NCI-H2227 (cell line): ENCODE measurements around the gene C21orf58.
"Not testable (repeated sequence)": the region's sequence is repeated elsewhere in the genome, so short reads cannot be mapped to it uniquely, and the experiment has no call there.

Experiments
- DNase-seq: peaks from one replicate; lab custom pipeline; 2025; ENCODE audit not compliant: unreplicated experiment; lab: John Stamatoyannopoulos, UW

Gene C21orf58

DNA sequence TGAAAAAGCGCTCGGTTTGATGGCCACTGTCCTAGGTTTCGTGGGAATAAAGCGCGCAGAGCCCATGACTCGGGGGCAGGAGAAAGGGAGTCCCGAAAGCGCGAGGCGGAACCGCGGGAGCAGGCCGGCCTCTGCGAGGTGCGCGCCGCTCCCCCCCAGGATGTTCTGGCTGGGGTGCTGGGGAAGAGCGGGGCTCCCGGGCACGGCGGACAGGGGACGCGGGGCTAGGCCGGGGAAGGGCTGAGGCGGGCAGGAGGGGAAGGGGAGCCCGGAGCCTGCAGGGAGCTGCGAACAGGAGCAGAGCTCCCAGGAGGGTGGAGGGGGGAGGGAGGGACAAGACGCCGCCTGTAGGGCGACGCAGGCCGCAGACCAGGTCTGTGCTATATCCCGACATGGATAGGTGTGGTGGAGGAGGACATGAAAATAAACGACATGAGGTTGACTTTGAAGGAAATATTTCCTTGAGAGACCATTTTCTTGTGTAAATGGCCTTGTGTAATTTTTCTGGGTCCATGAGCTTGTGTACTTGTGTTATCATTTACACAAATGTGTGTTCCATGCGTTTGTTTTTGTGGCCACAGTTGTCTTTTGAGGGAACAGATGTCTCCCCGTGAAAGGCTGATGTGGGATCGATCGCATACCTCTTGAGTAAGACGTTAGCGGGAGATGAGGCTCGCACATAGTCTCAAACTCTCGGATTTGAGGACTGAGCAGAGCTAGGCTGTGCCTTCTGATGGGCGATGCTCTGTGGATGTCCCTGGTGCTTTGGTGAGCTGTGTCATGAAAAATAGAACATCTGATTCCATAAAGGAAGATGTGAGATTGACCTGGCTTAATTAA is 1.6 kb upstream of the C21orf58 start:
- DNase-seq, result peak; percentile 74

DNA sequence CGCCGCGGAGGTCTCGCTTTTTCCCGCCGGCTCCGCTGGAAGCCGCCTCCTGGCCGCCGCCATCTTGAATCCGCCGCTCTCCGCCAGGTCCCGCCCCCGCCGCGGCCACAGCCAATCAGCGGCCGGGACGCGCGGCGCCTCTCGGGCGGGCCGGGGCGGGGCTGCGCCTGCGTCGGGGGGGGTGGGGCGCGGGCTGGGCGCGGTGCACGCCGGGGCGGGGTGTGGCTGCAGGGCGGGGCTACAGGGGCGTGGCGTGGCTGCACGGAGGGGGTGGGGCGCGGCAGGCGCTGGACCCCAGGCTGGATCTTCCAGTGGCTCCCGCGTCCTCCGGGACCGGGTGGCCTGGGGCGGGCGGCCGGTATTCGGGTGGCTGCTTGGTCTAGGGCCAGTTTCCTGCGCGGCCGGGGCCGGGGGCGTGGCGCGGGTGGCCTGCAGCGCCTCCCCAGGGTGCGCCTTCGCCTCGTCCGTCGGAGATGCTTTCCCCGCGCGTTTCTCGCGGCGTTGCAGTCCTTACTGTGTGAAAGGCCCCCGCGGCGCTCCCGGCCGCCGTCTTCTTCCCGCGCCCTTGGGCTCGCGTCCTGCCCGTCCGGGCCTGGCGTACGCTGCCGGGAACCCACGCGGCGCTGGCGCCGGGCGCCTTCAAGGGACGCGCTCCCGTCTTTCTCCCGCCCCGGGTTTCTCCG is 861 bp upstream of the C21orf58 start:
- peak; percentile 90 for DNase-seq

DNA sequence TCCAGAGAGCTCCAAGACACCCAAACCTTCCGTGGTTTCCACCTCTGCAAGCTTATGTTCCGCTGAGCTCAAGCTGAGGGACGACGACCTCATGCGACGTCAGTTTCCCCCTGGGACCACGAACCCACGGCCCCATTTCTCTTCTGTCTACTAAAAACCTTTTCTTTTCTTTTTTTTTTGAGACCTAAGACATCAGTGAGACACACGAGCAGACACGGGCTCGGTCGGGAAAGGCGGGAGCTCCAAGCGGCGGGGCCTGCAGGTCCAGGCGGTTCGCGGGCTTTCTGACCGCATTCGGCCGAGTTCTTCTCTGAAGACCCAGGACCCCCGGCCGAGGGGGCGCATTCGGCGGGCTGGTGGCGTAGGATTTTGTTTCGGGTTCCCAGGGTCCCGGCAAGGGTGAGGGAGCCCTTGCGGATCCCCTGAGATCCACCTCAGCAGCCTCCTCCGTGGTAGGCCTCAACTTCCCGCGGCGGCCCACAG is 402 bp downstream of the C21orf58 start:
- peak; percentile 40 for DNase-seq

DNA sequence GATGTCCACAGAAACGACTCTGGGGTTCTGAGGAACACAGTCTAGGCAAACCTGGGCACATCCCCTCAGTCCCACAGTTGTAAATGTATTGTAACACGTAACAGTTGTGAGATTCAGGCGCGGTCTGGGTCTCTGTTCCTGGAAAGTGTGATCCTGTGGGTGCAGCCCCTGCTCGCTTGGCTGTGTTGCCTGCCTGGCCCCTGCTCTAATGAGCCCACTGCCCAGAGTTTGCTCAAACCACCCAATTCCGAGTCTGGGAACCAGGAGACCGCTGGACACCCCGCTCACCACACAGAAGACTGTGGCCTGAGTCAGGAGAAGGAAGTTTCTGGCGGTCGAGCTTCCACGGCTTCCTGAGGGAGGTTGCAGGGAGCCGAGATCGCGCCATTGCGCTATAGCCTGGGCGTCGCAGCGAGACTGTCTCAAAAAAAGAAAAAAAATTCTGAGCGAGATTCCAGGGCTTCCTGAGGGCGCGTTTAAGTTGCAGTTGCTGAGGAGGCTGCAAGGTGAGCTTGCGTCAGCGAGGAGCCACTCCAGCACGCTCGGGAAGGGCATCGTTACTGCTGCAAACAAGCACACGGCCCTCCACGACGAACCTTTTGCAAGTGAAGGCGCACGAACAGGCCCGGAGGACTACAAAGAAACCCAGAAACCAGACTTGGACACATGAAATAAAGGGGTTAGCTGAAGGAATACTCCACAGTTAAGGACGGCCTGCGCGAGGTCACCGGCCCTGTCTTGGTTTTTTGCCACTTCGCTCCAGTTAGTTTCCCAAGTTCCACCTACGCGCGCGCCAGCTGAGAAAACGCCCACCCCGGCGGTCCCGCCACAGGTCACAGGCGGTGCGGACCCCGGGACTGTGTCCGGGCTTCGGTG is 1.1 kb downstream of the C21orf58 start:
- peak; percentile 33 for DNase-seq

DNA sequence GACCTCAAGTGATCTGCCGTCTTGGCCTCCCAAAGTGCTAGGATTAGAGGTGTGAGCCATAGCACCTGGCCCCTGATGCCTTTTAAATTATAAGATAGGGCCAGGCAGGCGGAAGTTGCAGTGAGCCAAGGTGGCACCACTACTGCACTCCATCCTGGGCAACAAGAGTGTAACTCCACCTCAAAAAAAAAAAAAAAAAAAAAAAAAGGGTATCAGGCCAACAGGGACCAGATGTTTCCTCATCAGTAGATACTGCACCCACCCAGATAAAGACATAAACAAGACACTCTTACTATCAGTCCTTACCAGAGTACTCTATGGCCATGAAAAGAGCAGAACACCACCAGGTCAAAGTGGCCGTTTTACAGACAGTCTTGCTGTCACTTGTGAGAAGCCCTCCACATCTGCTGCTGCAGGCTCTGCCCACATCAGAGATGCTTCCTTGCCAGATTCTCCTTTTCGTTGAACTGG is 3.3 kb downstream of the C21orf58 start:
- DNase-seq, result no peak

DNA sequence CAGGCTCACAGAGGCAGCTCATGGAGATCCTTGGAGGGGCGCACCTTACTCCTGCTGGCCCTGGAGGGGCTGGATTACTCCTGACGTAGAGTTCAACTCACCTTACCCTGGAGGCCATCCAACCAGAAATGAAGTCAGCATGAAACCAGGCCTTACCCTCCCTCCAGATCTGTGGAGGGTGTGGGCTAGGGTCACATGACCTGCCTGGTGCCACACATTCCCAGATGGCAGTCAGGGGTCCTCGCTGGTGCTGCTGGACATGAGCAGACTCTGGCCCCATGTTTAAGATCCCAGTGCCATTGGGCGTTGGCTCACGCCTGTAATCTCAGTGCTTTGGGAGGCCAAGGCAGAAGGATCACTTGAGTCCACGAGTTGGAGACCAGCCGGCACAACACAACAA is 4.5 kb downstream of the C21orf58 start:
- no peak for DNase-seq

DNA sequence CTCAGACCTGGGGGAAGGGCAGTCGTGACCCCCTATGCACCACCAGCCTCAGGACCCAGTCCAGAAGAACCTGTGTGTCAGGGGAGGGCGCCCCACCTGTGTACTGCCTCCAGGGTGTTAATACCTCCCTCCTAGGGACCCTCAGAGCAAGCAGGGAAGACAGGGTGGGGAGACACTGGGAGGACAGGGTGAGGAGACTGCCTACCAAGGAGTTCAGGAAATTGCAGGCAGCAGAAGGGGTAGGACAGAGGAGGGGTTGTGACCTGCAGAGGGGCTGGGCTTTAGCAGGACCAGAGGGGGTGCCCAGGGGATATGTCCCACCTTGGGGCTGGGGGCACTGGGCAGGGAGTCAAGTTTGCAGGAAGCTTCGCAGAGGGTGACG is 5.2 kb downstream of the C21orf58 start:
- DNase-seq, result no peak

DNA sequence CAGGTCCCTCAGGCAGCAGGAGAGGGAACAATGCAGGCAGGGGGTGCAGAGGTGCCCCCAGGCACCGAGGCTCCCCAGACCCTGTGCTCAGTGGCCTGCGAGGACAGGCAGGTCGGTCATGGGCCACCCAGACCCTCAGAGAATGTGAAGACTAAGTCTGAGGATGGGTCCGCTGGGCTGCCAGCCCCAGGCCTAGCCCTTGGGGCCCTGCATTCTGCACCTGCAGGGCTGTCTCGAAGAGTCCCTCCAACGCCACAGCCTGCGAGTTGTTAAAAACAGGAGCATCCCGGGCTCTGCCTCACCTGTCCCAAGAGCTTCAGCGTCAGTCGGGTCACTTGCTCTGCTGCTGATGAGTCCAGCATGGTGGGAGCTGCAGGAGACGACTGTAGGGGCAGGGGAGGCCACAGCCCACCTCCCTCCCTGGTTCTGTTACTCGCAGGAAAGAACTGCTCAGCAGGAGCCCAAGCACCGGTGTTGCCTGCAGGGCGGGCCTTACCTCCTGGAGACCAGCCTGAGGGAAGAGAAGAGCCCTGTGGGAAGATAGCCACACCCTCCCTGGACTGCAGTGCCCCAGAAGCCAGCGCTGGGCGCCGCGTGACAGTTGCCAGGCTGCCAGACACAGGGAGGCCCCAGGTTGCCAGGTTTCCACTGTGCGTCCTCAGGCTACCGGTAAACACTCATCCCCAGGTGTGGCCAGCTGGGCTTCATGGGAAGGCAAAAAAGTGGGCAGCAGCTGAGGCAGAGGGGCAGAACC is 5.8 kb downstream of the C21orf58 start:
- DNase-seq, result no peak

DNA sequence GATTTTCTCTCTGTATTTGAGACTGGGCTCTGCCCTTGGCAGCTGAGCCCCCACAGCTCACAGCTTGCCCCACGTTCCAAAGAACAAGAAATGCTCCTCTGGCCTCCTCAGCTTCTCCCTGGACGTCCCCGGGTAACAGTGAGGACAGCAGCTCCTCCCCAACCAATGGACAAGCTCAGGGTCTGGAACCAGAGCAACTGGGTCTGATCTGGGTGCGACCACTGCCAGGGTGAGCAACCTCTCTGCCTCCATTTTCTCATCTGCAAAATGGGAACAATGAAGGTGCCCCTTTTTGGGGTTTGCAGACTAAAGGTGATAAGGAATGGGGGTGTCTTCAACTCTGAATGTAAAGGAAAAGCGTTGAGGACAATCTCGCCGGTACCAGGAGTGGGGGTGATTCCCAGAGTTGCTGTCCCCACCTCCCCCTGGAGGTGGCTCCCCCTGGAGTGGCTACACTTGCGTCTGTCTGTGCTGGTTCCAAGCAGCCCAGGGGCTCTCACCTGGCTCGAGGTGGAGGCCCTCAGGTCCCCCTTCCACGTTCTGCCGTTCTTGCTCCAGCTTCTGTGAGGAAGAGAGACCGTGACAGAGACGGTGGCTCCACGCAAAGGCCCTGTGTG is 6.9 kb downstream of the C21orf58 start:
- DNase-seq, result no peak

DNA sequence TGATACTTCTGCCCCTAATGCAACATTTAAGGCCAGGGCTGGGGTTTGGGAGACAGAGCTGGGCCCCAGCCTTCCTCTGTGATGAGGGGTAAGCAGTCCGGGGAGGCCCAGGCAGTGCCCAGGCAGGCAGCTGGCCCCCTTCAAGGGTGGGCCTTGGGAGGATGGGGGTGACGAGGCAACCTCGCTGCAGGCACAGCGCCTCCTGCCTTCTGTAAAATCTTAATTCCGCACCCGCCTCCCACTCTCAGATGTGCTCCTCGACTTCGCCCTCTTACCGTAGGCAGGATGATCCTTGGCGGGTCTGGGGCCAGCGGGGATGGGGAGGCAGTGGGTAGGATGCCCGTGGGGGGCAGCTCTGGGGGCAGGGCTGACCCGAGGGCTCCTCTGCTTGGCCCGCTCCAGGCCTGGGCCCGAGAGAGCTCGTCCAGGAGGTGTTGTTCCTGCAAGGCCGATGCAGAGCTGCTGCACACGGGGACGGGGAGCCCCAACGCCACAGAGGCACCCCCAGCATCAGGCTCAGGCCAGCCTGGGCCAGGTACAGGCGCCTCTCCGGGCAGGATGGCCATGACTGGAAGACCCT is 9.1 kb downstream of the C21orf58 start:
- no peak for DNase-seq

DNA sequence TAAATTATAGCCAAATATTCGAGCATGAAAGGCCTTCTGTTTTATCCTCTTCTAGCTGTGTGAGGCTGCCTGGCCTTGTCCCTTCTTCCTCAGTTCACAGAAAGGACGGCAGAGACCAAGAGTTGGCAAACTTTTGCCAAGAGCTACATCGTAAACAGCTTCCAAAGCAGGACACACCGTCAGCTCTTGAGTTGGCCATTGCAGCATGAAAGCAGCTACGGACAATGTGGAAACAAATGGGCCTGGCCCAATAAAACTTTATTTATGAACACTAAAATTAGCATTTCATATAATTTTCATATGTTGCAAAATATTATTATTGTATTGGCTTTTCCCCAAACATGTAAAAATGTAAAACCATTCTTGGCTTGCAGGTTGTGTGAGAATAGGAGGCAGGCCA is 10.7 kb downstream of the C21orf58 start:
- no peak for DNase-seq

DNA sequence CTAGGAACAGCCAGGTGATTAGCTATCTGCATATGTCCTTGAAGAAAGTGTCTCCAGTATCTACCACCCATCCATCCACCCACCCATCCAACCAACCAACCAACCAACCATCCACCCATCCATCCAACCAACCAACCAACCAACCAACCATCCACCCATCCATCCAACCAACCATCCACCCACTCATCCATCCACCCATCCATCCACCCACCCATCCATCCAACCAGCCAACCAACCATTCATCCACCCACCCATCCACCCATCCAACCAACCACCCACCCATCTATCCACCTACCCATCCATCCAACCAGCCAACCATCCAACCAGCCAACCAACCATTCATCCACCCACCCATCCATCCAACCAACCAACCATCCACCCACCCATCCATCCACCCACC is 12.1 kb downstream of the C21orf58 start:
- DNase-seq, result no peak

DNA sequence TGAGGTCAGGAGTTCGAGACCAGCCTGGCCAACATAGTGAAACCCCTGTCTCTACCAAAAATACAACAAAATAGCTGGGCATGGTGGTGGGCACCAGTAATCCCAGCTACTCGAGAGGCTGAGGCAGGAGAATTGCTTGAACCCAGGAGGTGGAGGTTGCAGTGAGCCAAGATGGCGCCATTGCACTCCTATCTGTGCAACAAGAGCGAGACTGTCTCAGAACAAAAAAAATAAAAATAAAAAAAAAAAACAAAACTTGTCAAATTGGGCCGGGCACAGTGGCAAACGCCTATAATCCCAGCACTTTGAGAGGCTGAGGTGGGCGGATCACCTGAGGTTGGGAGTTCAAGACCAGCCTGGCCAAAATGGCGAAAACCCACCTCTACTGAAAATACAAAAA is 13.4 kb downstream of the C21orf58 start:
- DNase-seq, result not testable (repeated sequence)

DNA sequence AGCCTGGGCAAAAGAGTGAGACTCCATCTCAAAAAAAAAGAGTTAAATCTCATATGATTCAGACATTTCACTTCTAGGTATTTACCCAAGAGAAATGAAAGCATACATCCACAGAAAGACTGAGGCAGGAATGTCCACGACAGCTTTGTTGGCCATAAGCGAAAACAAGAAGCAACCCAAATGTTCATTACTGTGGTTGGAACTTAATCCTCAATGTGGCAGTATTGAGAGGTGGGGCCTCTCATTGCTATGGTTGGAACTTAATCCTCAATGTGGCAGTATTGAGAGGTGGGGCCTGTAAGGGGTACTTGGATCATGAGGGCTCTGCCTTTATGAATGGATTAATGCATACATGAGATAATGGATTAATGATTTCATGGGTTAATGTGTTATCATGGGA is 15.2 kb downstream of the C21orf58 start:
- DNase-seq, result no peak

DNA sequence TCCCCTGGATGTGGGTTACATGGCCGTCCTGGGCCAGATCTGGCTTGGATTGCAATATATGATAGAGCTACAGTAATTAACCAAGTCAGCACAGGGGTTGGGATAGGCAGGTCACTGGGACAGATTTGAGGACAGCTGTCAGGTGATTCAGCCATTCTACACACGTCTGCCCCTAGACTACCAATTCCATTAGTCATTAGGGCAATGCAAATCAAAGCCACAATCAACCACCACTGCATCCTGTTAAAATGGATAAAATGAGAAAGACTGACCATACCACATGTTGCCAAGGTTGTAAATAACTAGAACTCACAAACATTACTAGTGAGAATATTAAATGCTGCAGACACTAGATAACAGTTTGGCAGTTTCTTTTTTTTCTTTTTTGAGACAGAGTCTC is 16.0 kb downstream of the C21orf58 start:
- no peak for DNase-seq

DNA sequence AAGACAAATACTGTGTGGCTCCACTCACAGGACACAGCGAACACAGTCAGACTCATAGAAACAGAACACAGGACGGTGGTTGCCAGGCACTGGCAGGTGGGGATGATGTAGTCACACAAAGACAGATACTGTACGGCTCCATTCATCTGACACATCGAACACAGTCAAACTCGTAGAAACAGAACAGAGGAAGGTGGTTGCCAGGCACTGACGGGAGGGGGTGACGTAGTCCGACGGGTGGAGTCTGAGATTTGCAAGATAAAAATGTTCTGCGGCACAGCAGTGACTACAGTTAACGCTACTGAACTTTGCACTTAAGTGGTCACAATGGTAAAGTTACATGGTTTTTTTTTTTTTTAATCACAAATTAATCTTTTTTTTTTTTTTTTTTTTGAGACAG is 18.7 kb downstream of the C21orf58 start:
- no peak for DNase-seq

DNA sequence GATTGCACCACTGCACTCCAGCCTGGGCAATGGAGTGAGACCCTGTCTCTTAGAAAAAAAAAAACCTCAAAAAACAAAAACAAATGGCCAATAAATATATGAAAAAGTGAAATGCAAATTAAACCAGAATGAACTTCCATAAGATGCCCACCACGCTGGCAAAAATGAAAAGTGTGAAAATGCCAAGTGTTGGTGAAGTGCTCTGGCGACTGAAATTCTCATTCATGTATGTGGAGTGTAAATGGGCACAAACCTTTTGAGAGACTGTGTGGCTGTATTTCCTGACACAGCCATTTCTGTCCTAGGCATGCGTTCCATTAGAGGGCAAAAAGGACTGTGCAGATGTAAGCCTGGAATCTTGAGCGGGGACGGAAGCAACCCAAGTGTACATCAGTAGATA is 19.2 kb downstream of the C21orf58 start:
- no peak for DNase-seq

DNA sequence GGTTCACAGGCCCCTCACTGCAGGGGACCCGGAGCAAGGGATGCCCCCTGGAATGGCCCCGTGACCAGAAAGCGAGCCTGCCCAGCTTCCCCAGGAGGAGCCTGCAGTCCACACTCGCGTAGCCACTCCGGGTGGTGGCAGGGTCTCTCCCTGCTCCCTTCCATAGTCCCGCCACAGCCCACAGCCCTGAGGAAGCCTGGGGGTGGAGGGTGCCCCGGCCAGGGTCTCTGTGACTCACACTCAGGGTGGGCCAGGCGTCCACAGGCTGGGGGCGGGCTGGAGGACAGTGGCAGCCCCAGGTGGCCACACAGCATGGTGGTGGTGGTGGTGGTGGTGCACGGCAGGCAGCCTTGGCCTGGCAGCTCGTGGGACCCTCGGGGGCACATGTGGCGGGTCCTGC is 21.9 kb downstream of the C21orf58 start:
- DNase-seq, result no peak

DNA sequence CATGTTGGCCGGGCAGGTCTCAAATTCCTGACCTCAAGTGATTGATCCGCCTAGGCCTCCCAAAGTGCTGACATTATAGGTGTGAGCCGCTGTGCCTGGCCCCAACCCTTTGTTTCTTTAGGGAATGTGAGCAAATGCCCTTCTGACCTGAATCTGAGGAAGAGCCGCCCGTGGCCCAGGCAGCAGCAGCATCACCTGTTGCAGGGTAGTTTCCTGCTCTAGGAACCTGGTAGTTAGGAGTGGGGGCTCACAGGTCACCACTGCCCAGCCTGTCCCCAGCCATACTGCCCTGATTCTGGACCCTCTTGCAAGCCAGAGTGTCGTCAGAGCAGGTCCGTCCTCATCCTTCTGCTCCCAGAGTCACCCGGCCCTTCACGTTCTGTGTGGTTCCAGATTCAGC is 24.5 kb downstream of the C21orf58 start:
- DNase-seq, result no peak
